ENCODE data around the gene SNCB.

DNA sequence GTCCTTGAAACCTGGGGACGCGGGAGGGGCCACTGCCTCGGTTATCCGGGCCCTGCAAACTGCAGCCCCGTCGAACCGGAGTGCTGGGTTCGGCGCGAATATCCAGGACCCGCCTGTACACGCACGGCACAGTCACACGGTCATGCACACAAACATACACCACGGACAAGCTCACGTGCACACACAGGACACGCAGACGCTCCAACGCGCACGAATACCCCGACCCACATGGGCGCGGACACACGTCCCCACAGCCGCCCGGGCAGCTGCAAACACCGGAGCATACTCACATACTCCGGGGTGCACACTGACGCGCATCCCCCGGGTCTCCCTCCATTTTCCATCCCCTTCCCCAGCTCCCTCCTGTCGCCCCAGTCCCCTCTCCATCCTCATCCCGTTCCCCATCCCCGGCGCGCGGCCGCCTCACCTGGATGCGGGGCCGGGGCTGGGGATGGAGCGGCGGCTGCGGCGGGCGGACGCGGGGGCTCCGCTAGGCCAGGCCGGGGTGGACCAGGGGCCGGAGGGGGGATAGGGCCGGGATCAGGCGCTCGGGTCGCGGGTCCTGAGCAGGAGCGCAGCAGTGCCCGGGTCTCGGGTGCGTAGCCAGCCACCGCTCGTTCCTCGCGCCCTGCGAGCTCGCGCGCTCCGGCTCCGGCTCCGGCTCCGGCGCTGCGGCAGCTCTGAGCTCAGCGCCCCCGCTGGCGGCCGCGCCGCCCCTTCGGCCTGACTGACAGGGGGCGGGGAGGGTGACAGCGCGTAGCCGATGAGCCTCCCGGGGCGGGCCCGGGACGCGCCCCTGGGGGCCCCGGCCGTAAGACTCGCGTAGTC, at the start of gene SNCB, which contains the start of gene EIF4E1B:
- TF ChIP-seq, protein P1, sequence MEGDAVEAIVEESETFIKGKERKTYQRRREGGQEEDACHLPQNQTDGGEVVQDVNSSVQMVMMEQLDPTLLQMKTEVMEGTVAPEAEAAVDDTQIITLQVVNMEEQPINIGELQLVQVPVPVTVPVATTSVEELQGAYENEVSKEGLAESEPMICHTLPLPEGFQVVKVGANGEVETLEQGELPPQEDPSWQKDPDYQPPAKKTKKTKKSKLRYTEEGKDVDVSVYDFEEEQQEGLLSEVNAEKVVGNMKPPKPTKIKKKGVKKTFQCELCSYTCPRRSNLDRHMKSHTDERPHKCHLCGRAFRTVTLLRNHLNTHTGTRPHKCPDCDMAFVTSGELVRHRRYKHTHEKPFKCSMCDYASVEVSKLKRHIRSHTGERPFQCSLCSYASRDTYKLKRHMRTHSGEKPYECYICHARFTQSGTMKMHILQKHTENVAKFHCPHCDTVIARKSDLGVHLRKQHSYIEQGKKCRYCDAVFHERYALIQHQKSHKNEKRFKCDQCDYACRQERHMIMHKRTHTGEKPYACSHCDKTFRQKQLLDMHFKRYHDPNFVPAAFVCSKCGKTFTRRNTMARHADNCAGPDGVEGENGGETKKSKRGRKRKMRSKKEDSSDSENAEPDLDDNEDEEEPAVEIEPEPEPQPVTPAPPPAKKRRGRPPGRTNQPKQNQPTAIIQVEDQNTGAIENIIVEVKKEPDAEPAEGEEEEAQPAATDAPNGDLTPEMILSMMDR (conservative IDR thresholded peaks at IDR 0.05; ENCODE audit: low read length): no peak
- no peak for TF ChIP-seq EZH2phosphoT487 (IDR thresholded peaks at IDR 0.05; ENCODE audit: borderline replicate concordance)

Measured in Loucy (cell line).